Activated CD4-positive, alpha-beta T cell treated with anti-CD3 and anti-CD28 coated beads, Interleukin-2, amount 50 U/mL, for 24 hours (primary cell): ENCODE data around the gene SLC41A1.
A peak's percentile ranks its signal among the peaks of the same experiment; 100 is the strongest.
"Not testable (repeated sequence)": the region's sequence is repeated elsewhere in the genome, so short reads cannot be mapped to it uniquely, and the experiment has no call there.

Experiments
- DNase-seq, 2 donors: peaks; one replicate each; pipeline ENCODE4 v3.0.0-alpha.2; 2020; ENCODE audit warnings: low read depth in 1 of 2, low spot score in 1 of 2

SLC41A1 gene

GRCh38 chr1:205812878-205813754 lies at the start of gene SLC41A1:
Gene SLC41A1, minus strand, starts transcription at chr1:205813198. Its CDS starts 2,757 bp downstream, at chr1:205810441.
- DNase-seq = peak; percentile 76 to 88

GRCh38 chr1:205861540-205861939 lies 48.5 kb upstream of the SLC41A1 start:
- no peak for DNase-seq

- no peak for DNase-seq
These were observed 45.4 kb upstream of the SLC41A1 start for GRCh38 chr1:205858141-205858961.

- DNase-seq = not testable (repeated sequence)
These were observed 44.5 kb upstream of the SLC41A1 start for GRCh38 chr1:205857501-205857900.

- DNase-seq = no peak
These were observed 43.4 kb upstream of the SLC41A1 start for GRCh38 chr1:205856433-205856832.

- no peak for DNase-seq
These were observed 40.0 kb upstream of the SLC41A1 start for GRCh38 chr1:205852969-205853368.

- DNase-seq = no peak
These were observed 39.0 kb upstream of the SLC41A1 start for GRCh38 chr1:205851993-205852392.

GRCh38 chr1:205849619-205850355 lies 36.8 kb upstream of the SLC41A1 start, which contains the start of gene PM20D1:
Gene PM20D1, minus strand, starts transcription at chr1:205850132. Its CDS starts 60 bp downstream, at chr1:205850072.
- peak; percentile 30 to 64 for DNase-seq

- no peak for DNase-seq
These were observed 30.2 kb upstream of the SLC41A1 start for GRCh38 chr1:205843036-205843859.

GRCh38 chr1:205842229-205842628 lies 29.2 kb upstream of the SLC41A1 start:
- DNase-seq = no peak

- DNase-seq = no peak
These were observed 27.3 kb upstream of the SLC41A1 start for GRCh38 chr1:205840146-205840923.

- DNase-seq = no peak
These were observed 24.5 kb upstream of the SLC41A1 start for GRCh38 chr1:205837382-205837970.

GRCh38 chr1:205834751-205835150 lies 21.8 kb upstream of the SLC41A1 start:
- no peak for DNase-seq

- DNase-seq = no peak
These were observed 19.3 kb upstream of the SLC41A1 start for GRCh38 chr1:205832326-205832751.

GRCh38 chr1:205827623-205828022 lies 14.6 kb upstream of the SLC41A1 start:
- DNase-seq = no peak

- no peak for DNase-seq
These were observed 14.0 kb upstream of the SLC41A1 start for GRCh38 chr1:205826995-205827394.

GRCh38 chr1:205826016-205826806 lies 13.2 kb upstream of the SLC41A1 start:
- DNase-seq = no peak

- DNase-seq = no peak
These were observed 11.2 kb upstream of the SLC41A1 start for GRCh38 chr1:205824180-205824579.
